ENCODE measurements around the gene CPZ. TPM values are rescaled to one million over a fixed set of nuclear protein-coding genes. Genes with fewer than 3 reads are reported as not detected.

CPZ gene
- total RNA-seq, 4 donors from 2014 or later = 0.42 to 2.7 (median 2.2) TPM

- peaks cover 0 to 35% (median 8%) of the 10 kb centered on the region in 4 donors for H3K27me3 ChIP-seq
- no peaks in the 10 kb centered on the region for H3K36me3 ChIP-seq
- intact Hi-C loops (cut with DNase I) = loop anchor here (10.0 kb wide), 1 partner anchor 64 kb away; no protein-coding TSS in a partner anchor
- no peak for TF ChIP-seq POLR2A (IDR thresholded peaks at IDR 0.05; ENCODE audit: low read depth)
- no peak for TF ChIP-seq EP300 (IDR thresholded peaks at IDR 0.05)
- no peak for TF ChIP-seq CTCF (IDR thresholded peaks at IDR 0.05)
- TF ChIP-seq POLR2AphosphoS5 (IDR thresholded peaks at IDR 0.05) = no peak
- no peaks in the 10 kb centered on the region for H3K9me3 ChIP-seq
- no peak for DNase-seq (ENCODE audit: extremely low spot score)
- peaks cover 0 to 7% (median 7%) of the 10 kb centered on the region in 4 donors for H3K4me1 ChIP-seq
- 73% methylated on average over 7 of the region's 19 CpGs for WGBS
- H3K27ac ChIP-seq (replicated peaks in 1 of 4) = no peak overlapping the region
- no peak overlapping the region for H3K4me3 ChIP-seq
These were observed 6.0 kb downstream of the CPZ start for GRCh38 chr4:8598391-8599090.

GRCh38 chr4:8599091-8599460 lies 6.5 kb downstream of the CPZ start:
- DNase-seq (ENCODE audit: extremely low spot score) = no peak
- H3K4me3 ChIP-seq = no peak overlapping the region
- H3K9me3 ChIP-seq = no peaks in the 10 kb centered on the region
- H3K36me3 ChIP-seq = no peaks in the 10 kb centered on the region
- peaks cover 0 to 30% (median 3%) of the 10 kb centered on the region in 4 donors for H3K27me3 ChIP-seq
- TF ChIP-seq POLR2A (IDR thresholded peaks at IDR 0.05; ENCODE audit: low read depth) (no peak), CTCF (IDR thresholded peaks at IDR 0.05) (no peak), POLR2AphosphoS5 (IDR thresholded peaks at IDR 0.05) (no peak), EP300 (IDR thresholded peaks at IDR 0.05) (no peak)
- intact Hi-C loops (cut with DNase I) = loop anchor here (10.0 kb wide), 1 partner anchor 64 kb away; no protein-coding TSS in a partner anchor
- H3K4me1 ChIP-seq = peaks cover 0 to 5% (median 2%) of the 10 kb centered on the region in 4 donors
- 100% methylated on average over 1 of the region's 8 CpGs for WGBS
- no peak overlapping the region for H3K27ac ChIP-seq (replicated peaks in 1 of 4)

- Histone ChIP-seq H3K36me3 (no peaks in the 10 kb centered on the region), H3K4me1 (no peaks in the 10 kb centered on the region), H3K27me3 (peaks cover 0 to 27% (median 0%) of the 10 kb centered on the region in 4 donors), H3K27ac (replicated peaks in 1 of 4) (no peak overlapping the region), H3K9me3 (no peaks in the 10 kb centered on the region), H3K4me3 (no peak overlapping the region)
- DNase-seq (ENCODE audit: extremely low spot score) = no peak
- 71% methylated on average over 8 of the region's 9 CpGs for WGBS
- intact Hi-C loops (cut with DNase I) = loop anchor here (10.0 kb wide), 2 partner anchors 65 to 315 kb away; no protein-coding TSS in a partner anchor
- TF ChIP-seq POLR2AphosphoS5 (IDR thresholded peaks at IDR 0.05) = no peak
- TF ChIP-seq EP300 (IDR thresholded peaks at IDR 0.05) = no peak
- TF ChIP-seq POLR2A (IDR thresholded peaks at IDR 0.05; ENCODE audit: low read depth) = no peak
- TF ChIP-seq CTCF (IDR thresholded peaks at IDR 0.05) = no peak
These were observed 7.1 kb downstream of the CPZ start for GRCh38 chr4:8599657-8600056.

- Histone ChIP-seq H3K9me3 (no peaks in the 10 kb centered on the region), H3K27ac (replicated peaks in 1 of 4) (no peak overlapping the region), H3K4me3 (no peak overlapping the region), H3K4me1 (no peaks in the 10 kb centered on the region), H3K36me3 (no peaks in the 10 kb centered on the region), H3K27me3 (peaks cover 0 to 23% (median 0%) of the 10 kb centered on the region in 4 donors)
- no peak for DNase-seq (ENCODE audit: extremely low spot score)
- 84% methylated on average over 13 of the region's 13 CpGs for WGBS
- TF ChIP-seq POLR2AphosphoS5 (IDR thresholded peaks at IDR 0.05) (no peak), CTCF (IDR thresholded peaks at IDR 0.05) (no peak), POLR2A (IDR thresholded peaks at IDR 0.05; ENCODE audit: low read depth) (no peak), EP300 (IDR thresholded peaks at IDR 0.05) (no peak)
- intact Hi-C loops (cut with DNase I) = loop anchor here (10.0 kb wide), 1 partner anchor 315 kb away; no protein-coding TSS in a partner anchor
These were observed 7.7 kb downstream of the CPZ start for GRCh38 chr4:8600266-8600665.
